NCI-H1694 (cell line): ENCODE data around the gene MEIOSIN.
"Not testable (repeated sequence)": the region's sequence is repeated elsewhere in the genome, so short reads cannot be mapped to it uniquely, and the experiment has no call there.

ENCODE experiments used
- DNase-seq: peaks from one replicate; lab custom pipeline; 2025; lab: John Stamatoyannopoulos, UW

Gene MEIOSIN

DNA sequence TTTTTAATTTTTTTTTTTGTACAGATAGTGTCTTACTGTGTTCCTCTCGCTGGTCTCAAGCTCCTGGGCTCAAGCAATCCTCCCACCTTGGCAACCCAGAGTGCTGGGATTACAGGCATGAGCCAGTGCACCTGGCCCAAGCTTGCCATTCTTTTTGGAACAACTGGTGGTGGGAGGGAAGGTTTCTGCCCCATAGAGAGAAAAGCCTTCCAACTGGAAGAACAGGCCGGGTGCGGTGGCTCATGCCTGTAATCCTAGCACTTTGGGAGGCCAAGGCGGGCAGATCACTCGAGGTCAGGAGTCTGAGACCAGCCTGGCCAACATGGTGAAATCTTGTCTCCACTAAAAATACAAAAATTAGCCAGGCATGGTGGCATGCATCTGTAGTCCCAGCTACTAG, 66.3 kb downstream of the MEIOSIN start:
- not testable (repeated sequence) for DNase-seq

DNA sequence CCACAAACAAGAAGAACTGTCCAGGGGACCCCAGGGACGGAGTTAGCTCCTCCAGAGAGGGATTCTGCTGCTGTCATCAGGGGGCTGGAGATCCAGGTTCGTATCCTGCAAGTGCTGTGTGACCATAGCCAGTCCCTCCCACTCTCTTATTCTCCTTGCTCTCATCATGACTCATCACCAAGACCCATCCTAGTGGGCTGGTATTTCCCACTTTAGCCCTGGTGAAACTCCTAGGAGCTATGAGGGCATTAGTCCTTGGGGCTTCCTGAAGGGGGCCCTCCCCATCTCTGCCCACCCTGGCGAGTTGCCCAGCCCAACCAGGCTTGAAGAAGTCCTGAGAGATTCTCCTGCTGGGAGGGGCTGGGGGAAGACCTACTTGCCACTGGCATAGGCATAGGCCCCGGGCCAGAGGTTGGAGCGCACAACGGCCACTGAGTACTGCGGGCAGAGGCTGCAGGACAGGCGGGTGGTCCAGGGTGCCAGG, 66.9 kb downstream of the MEIOSIN start:
- no peak for DNase-seq

GRCh38 chr19:45801603-45802175, 68.5 kb downstream of the MEIOSIN start:
- DNase-seq = no peak

GRCh38 chr19:45804140-45804958, 71.1 kb downstream of the MEIOSIN start:
- no peak for DNase-seq

DNA sequence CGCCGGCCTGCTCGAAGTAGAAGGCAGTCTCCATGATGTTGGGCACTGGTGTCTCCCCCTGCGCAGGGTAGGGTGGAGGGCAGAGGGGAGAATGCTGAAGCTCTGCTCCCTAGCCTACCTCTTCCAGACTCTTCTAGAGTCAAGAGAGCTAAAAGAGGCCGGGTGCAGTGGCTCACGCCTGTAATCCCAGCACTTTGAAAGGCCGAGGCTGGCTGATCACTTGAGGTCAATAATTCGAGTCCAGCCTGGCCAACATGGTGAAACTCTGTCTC, 71.7 kb downstream of the MEIOSIN start:
- no peak for DNase-seq

DNA sequence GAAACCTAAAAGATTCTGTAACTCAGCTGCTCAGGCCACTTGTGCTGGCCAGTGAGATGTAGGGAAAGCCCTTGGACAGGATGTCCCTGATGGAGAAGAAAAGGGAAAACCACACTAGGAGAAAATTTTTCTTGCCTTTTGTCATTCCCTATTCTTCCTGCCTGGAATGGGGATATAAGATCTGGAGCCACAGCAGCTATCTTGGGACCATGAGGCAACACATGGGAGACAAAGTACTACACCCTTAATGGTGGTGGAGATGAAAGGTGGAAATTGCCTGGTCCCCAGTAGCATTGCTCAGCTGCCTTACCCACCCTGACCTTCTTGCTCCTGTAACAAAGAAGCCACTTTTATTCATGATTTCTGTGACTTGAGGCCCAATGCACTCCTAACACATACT, 72.5 kb downstream of the MEIOSIN start:
- DNase-seq = no peak

GRCh38 chr19:45809643-45810159, 76.5 kb downstream of the MEIOSIN start:
- no peak for DNase-seq

- no peak for DNase-seq
These were observed 79.1 kb downstream of the MEIOSIN start for GRCh38 chr19:45812297-45812696.
